GM21423 (cell line): ENCODE results near the gene OCLN.
"Not testable (repeated sequence)": the region's sequence is repeated elsewhere in the genome, so short reads cannot be mapped to it uniquely, and the experiment has no call there.

Experiments
- ATAC-seq: cut with Tn5 transposase; IDR thresholded peaks from one replicate; pipeline ENCODE4 v1.9.1; 2021; ENCODE audit warnings: mild to moderate bottlenecking, moderate library complexity; ENCODE audit not compliant: unreplicated experiment

The OCLN gene

GRCh38 chr5:69492391-69492922, at the start of gene OCLN:
TSS of gene OCLN (plus strand) at chr5:69492790. CDS start at chr5:69504245, 11,455 bp downstream.
- no peak for ATAC-seq

DNA sequence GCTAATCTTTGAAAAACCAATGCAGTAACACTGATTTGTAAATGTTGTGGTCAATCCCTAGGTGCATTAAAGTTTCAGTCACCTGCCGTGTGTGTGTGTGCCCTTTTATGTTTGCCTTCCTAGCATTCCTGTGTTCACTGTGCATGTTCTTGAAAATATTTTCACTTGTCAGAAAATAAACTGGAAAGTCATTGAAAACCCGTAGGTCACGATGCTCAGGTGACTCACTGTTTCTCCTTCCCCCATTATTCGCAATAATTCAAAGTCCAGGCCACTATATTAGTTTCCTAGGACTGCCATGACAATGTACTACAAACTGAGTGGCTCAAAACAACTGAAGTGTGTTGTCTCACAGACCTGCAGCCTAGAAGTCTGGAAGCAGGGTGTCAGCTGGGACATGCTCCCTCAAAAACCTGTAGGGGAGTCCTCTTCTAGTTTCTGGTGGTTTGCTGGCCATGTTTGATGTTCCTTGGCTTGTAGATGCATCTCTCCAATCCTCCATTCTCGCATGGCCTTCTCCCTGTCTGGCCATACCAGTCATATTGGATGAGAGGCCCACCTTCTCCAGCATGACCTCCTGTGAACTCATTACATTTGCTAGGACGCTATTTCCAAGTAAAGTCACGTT, 48.3 kb upstream of the OCLN start:
- no peak for ATAC-seq

DNA sequence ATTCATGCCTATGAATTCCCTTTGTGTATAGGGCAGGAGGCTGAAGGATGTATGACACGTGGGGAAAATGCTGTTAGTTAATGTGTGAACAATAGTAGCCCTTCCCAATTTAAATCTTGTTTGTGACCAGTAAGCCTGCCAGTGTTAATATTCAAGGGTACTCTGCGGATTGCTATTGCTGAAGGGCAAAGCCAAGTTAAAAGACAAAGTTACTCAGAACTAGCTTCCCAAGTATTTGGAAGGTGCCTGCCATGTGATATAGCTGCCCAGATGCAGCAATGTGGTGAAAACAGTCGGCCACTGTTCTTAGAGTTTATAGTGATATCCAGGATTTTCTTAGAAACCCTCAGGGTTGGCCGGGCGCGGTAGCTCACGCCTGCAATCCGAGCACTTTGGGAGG, 43.1 kb upstream of the OCLN start:
- ATAC-seq = no peak

- ATAC-seq = no peak
These were observed 42.5 kb upstream of the OCLN start for GRCh38 chr5:69450116-69450515.

GRCh38 chr5:69450527-69450926, 42.1 kb upstream of the OCLN start:
- ATAC-seq = not testable (repeated sequence)

DNA sequence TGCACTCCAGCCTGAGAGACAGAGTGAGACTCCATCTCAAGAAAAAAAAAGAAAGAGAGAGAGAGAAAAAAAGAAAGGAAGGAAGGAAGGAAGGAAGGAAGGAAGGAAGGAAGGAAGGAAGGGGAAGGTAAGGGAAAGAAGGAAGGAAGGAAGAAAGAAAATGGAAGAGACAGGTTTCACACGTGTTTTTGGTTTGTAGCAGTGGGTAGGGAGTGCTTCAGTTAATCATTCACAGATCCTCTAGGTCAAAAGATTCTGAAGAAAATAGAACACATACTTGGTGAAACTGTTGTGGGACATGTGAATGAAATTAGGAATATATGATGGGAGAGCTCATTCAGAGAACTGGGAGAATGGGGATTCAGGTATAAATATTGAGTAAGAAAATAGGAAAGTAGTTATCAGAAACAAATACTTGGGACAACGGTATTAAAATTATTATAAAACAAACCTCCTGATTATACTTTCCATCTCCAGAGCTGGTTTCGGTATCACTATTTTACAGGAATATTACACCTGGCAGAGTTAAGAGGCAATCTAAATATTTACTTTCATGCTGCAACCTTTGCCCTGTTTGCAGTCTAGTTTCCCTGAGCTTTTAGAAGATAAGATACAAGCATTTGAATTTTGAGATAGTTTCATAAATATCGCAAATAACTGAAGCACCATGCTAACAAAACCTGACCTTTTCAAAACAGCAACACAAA, 40.5 kb upstream of the OCLN start:
- ATAC-seq = no peak

- not testable (repeated sequence) for ATAC-seq
These were observed 39.1 kb upstream of the OCLN start for GRCh38 chr5:69453487-69453886.

- no peak for ATAC-seq
These were observed 37.9 kb upstream of the OCLN start for GRCh38 chr5:69454460-69455249.

DNA sequence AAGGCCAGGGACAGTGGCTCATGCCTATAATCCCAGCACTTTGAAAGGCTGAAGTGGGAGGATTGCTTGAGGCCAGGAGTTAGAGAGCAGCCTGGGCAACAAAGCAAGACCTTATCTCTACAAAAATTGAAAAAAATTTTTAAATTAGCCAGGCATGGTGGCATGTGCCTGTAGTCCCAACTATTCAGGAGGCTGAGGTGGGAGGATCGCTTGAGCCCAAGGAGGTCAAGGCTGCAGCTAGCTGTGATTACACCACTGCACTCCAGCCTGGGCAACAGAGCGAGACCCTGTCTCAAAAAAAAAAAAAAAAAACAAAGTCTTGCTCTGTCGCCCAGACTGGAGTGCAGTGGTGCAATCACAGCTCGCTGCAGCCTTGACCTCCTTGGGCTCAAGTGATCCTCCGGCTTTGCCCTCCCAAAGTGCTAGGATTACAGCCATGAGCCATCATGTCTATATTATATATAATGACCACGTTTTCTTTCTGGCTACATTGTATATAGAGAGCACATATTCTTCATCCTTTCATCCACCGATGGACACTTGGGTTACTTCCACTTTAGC, 37.1 kb upstream of the OCLN start:
- ATAC-seq = not testable (repeated sequence)

GRCh38 chr5:69462170-69462569, 30.4 kb upstream of the OCLN start:
- no peak for ATAC-seq

DNA sequence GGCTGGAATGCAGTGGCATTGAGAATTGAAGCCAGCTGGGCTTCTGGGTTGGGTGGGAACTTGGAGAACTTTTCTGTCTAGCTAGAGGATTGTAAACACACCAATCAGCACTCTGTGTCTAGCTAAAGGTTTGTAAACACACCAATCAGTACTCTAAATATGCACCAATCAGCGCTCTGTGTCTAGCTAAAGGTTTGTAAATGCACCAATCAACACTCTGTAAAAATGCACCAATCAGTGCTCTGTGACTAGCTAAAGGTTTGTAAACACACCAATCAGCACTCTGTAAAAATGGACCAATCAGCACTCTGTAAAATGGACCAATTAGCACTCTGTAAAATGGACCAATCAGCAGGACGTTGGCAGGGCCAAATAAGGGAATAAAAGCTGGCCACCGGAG, 26.2 kb upstream of the OCLN start:
- not testable (repeated sequence) for ATAC-seq

DNA sequence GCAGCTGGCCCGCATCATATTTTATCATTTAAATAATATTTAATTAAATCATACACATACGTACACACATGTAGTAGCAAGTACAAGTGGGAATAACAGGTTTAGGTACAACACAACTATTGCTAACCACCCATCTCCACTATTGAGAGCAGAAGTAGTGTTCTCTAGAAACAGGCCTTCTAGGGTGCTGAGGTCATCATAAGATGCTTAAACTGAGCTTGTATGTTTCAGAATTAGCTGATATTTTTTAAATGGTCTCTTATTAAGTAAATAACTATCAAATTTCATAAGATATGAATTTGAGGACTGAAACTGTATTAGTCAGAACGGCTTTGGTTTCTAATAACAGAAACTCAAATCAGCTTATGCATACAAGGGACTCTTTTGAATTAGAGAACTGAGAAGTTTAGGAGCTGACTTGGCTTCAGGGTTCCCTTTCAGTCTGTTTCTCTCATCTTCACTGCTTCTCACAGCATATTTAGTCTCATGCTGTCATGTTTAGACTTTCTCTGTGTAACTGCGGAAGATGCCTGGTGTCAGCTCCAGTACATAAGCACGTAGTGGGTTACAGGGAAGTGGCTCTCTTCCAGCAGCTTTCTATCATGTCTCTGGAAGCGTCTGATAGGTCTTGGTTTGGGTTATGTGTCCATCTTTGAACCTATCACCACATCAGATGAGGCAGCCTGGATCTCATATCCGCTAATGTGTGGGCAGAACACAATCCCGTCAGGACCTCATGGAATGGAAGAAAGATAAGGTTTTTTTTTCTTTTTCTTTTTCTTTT, 25.0 kb upstream of the OCLN start:
- ATAC-seq = peak; percentile 90

DNA sequence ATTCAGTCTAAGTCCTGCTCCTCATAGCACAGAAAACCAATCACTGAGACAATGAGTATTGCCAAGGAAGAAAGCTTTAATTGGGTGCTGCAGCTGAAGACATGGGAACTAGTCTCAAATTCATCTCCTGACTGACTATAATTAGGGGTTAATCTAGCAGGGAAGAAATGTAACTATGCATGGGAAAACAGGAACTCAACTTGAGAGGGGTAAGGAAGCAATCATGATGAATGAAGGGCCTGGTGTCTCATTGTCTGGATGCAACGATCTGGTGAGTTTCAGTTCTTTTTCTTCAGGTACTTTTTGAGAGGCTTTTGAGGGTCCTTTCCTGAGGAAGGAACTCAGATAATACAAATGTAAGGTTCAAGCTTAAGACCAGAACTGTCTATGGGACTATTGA, 24.0 kb upstream of the OCLN start:
- no peak for ATAC-seq

- not testable (repeated sequence) for ATAC-seq
These were observed 21.1 kb upstream of the OCLN start for GRCh38 chr5:69471516-69471915.

DNA sequence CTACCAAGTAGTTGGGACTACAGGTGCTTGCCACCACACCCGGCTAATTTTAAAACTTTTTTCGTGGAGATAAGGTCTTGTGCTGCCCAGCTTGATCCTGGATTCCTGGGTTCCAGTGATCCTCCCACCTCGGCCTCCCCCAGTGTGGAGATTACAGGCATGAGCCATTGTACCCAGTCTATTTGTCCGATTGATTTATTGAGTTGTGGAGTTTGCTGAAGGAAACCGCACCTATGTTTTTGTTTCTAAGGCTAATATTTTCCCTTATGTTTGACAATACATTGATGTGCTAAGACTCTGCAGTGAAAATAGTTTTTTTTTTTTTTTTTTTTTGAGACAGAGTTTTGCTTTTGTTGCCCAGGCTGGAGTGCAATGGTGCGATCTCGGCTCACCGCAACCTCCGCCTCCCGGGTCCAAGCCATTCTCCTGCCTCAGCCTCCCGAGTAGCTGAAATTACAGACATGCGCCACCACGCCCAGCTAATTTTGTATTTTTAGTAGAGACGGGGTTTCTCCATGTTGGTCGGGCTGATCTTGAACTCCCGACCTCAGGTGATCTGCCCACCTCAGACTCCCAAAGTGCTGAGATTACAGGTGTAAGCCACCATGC, 20.0 kb upstream of the OCLN start:
- ATAC-seq = not testable (repeated sequence)

DNA sequence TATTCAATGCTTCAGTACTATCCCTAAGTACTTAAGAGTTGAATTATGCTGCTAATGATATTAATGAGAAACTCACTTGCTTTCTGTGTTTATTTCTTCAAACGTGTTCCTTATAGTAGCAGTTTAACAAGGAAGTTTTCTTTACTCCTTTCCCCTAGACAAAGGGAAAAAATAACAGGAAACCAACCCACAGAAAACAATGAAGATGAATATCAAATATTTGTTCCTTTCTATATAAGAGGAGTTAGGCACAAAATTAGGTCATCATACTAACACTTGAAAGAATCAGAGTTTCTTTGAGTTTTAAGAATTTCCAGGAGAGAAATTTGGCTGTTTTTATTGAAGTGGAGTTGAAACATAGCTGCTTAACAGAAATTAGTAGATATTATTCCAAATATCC, 15.4 kb upstream of the OCLN start:
- no peak for ATAC-seq

DNA sequence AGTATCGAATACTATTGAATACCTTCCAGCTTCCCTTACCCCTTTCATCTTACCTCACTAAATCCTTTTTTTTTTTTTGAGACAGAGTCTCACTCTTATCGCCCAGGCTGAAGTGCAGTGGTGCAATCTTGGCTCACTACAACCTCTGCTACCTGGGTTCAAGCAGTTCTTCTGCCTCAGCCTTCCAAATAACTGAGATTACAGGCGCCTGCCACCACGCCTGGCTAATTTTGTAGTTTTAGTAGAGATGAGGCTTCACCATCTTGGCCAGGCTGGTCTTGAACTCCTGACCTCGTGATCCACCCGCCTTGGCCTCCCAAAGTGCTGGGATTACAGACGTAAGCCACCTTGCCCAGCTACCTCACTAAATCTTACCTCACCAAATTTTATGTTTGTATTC, 14.3 kb upstream of the OCLN start:
- not testable (repeated sequence) for ATAC-seq

- no peak for ATAC-seq
These were observed 7.7 kb upstream of the OCLN start for GRCh38 chr5:69484891-69485290.

DNA sequence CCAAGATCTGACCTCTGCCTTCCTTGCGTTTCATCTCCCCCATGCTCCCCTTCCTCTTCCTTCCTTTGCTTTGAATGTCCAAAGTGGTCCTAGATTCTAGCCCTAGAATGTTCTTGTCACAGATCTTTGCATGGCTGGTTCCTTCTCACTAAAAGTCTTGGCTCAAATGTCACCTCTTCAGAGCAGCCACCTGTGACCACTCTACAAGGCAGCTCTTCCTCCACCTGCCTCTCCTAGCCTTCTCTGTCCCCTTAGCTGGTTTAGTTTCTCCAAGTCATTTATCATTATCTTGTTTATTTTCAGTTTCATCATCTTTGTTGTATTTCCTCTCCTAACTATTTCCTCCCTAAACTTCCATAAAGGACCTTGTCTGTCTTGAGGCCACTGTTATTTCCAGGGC, 7.1 kb upstream of the OCLN start:
- no peak for ATAC-seq

DNA sequence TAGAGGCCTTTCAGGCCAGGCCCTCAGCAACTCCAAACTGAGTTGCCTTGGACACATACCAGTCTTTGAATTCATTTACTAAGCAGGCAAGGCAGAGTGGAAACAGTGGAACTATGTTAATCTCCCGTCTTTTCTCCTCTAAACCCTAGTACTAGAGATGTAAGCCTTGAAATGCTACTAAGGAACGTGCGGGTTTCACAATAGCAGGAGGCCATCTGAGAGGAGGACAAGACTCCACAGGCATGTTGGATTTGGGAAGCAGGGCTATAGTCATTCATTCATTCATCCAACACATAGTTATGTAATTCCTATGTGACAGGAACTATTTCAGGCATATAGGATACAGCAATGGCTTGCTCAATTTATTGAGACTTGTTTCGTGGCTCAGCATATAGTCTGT, 3.3 kb upstream of the OCLN start:
- ATAC-seq = no peak
